Measurements from ENCODE around the gene EIF5. TPM values are rescaled to one million over a fixed set of nuclear protein-coding genes. Genes with fewer than 3 reads are reported as not detected.
A peak's percentile ranks its signal among the peaks of the same experiment; 100 is the strongest.

Gene EIF5
- total RNA-seq, 4 donors from 2014 or later, result 118 to 237 (median 159) TPM

GRCh38 chr14:103326078-103326477 lies 8.0 kb upstream of the EIF5 start:
- Histone ChIP-seq H3K4me1 (no peaks in the 10 kb centered on the region), H3K27ac (replicated peaks in 1 of 4) (no peak overlapping the region), H3K9me3 (no peaks in the 10 kb centered on the region), H3K27me3 (peaks cover 0 to 4% (median 0%) of the 10 kb centered on the region in 4 donors), H3K4me3 (no peak overlapping the region), H3K36me3 (no peaks in the 10 kb centered on the region)
- intact Hi-C loops (cut with DNase I), result no loop called here
- 74% methylated on average over 3 of the region's 3 CpGs for WGBS
- no peak for DNase-seq (ENCODE audit: extremely low spot score)
- no peak for TF ChIP-seq POLR2AphosphoS5 (IDR thresholded peaks at IDR 0.05)
- no peak for TF ChIP-seq POLR2A (IDR thresholded peaks at IDR 0.05; ENCODE audit: low read depth)
- no peak for TF ChIP-seq EP300 (IDR thresholded peaks at IDR 0.05)

GRCh38 chr14:103328941-103329340 lies 5.1 kb upstream of the EIF5 start:
- TF ChIP-seq POLR2A (IDR thresholded peaks at IDR 0.05; ENCODE audit: low read depth), result no peak
- TF ChIP-seq POLR2AphosphoS5 (IDR thresholded peaks at IDR 0.05), result no peak
- TF ChIP-seq EP300 (IDR thresholded peaks at IDR 0.05), result no peak
- TF ChIP-seq CTCF (IDR thresholded peaks at IDR 0.05), result no peak
- no peak for DNase-seq (ENCODE audit: extremely low spot score)
- Histone ChIP-seq H3K4me3 (no peak overlapping the region), H3K27me3 (no peaks in the 10 kb centered on the region), H3K9me3 (no peaks in the 10 kb centered on the region), H3K4me1 (peaks cover 11 to 14% (median 12%) of the 10 kb centered on the region in 4 donors), H3K36me3 (no peaks in the 10 kb centered on the region), H3K27ac (replicated peaks in 1 of 4) (no peak overlapping the region)
- 90% methylated on average over 4 of the region's 5 CpGs for WGBS
- intact Hi-C loops (cut with DNase I), result no loop called here

GRCh38 chr14:103329401-103330347 lies 4.4 kb upstream of the EIF5 start:
- no peak for DNase-seq (ENCODE audit: extremely low spot score)
- no peaks in the 10 kb centered on the region for H3K27me3 ChIP-seq
- intact Hi-C loops (cut with DNase I), result no loop called here

GRCh38 chr14:103330536-103330935 lies 3.5 kb upstream of the EIF5 start:
- H3K4me1 ChIP-seq, result peaks cover 13 to 20% (median 17%) of the 10 kb centered on the region in 4 donors
- no peak overlapping the region for H3K4me3 ChIP-seq
- H3K36me3 ChIP-seq, result peaks cover 0 to 2% (median 1%) of the 10 kb centered on the region in 4 donors
- H3K9me3 ChIP-seq, result no peaks in the 10 kb centered on the region
- DNase-seq (ENCODE audit: extremely low spot score), result no peak
- 59% methylated on average over 2 of the region's 2 CpGs for WGBS
- TF ChIP-seq POLR2A (IDR thresholded peaks at IDR 0.05; ENCODE audit: low read depth) (no peak), POLR2AphosphoS5 (IDR thresholded peaks at IDR 0.05) (no peak)
- no peak overlapping the region for H3K27ac ChIP-seq (replicated peaks in 1 of 4)
- intact Hi-C loops (cut with DNase I), result no loop called here
- H3K27me3 ChIP-seq, result no peaks in the 10 kb centered on the region

More at GRCh38 chr14:103329401-103330347, 4.4 kb upstream of the EIF5 start:
- TF ChIP-seq CTCF (IDR thresholded peaks at IDR 0.05), result no peak
- no peak for TF ChIP-seq EP300 (IDR thresholded peaks at IDR 0.05)
- TF ChIP-seq POLR2AphosphoS5 (IDR thresholded peaks at IDR 0.05), result no peak
- TF ChIP-seq POLR2A (IDR thresholded peaks at IDR 0.05; ENCODE audit: low read depth), result no peak
- H3K4me1 ChIP-seq, result peaks cover 11 to 14% (median 12%) of the 10 kb centered on the region in 4 donors
- no peaks in the 10 kb centered on the region for H3K36me3 ChIP-seq
- no peak overlapping the region for H3K4me3 ChIP-seq
- 75% methylated on average over 14 of the region's 14 CpGs for WGBS
- no peak overlapping the region for H3K27ac ChIP-seq (replicated peaks in 1 of 4)
- H3K9me3 ChIP-seq, result no peaks in the 10 kb centered on the region

GRCh38 chr14:103332143-103332919 lies 1.7 kb upstream of the EIF5 start:
- no peak for DNase-seq (ENCODE audit: extremely low spot score)
- Histone ChIP-seq H3K27ac (replicated peaks in 1 of 4) (peak overlapping the region; percentile 96 to 100 (median 100)), H3K4me3 (no peak overlapping the region), H3K4me1 (peaks cover 28 to 37% (median 34%) of the 10 kb centered on the region in 4 donors), H3K36me3 (peaks cover 16 to 20% (median 19%) of the 10 kb centered on the region in 4 donors), H3K9me3 (no peaks in the 10 kb centered on the region), H3K27me3 (no peaks in the 10 kb centered on the region)
- intact Hi-C loops (cut with DNase I), result no loop called here
- TF ChIP-seq CTCF (IDR thresholded peaks at IDR 0.05) (no peak), EP300 (IDR thresholded peaks at IDR 0.05) (no peak)
- WGBS, result 90% methylated on average over 9 of the region's 9 CpGs
